ENCODE results near the gene ENTREP3.

ENTREP3 gene

GRCh38 chr1:155198547-155198906, 56.8 kb downstream of the ENTREP3 start:
- no peak for DNase-seq (ENCODE audit: low read depth)

GRCh38 chr1:155197901-155198546, 57.3 kb downstream of the ENTREP3 start:
- DNase-seq (ENCODE audit: low read depth): no peak
